A204.1 (cell line): Measurements from ENCODE around the gene ALPP.
"Not testable (repeated sequence)": the region's sequence is repeated elsewhere in the genome, so short reads cannot be mapped to it uniquely, and the experiment has no call there.

Experiments used
- FAIRE-seq: peaks from 2 replicates; lab custom pipeline; 2012; peaks lifted over from hg19 to GRCh38; lab: Jason Lieb, UNC

ALPP gene

GRCh38 chr2:232341061-232341738, 37.4 kb upstream of the ALPP start:
- FAIRE-seq = no peak

GRCh38 chr2:232341739-232342126, 36.8 kb upstream of the ALPP start:
- FAIRE-seq = no peak

- FAIRE-seq = no peak
Observed at GRCh38 chr2:232342635-232343565, 35.7 kb upstream of the ALPP start.

GRCh38 chr2:232343821-232344220, 34.7 kb upstream of the ALPP start:
- FAIRE-seq = no peak

- no peak for FAIRE-seq
Observed at GRCh38 chr2:232345251-232345650, 33.3 kb upstream of the ALPP start.

GRCh38 chr2:232347369-232347768, 31.2 kb upstream of the ALPP start:
- FAIRE-seq = no peak

GRCh38 chr2:232348936-232349335, 29.6 kb upstream of the ALPP start:
- FAIRE-seq = no peak

- FAIRE-seq = no peak
Observed at GRCh38 chr2:232349546-232349945, 29.0 kb upstream of the ALPP start.

- no peak for FAIRE-seq
Observed at GRCh38 chr2:232349946-232350635, 28.5 kb upstream of the ALPP start.

GRCh38 chr2:232350804-232351685, 27.5 kb upstream of the ALPP start:
- FAIRE-seq = no peak

GRCh38 chr2:232351686-232352510, 26.7 kb upstream of the ALPP start:
- FAIRE-seq = no peak

- no peak for FAIRE-seq
Observed at GRCh38 chr2:232352511-232353091, 25.9 kb upstream of the ALPP start.

GRCh38 chr2:232353096-232353495, 25.5 kb upstream of the ALPP start:
- no peak for FAIRE-seq

- no peak for FAIRE-seq
Observed at GRCh38 chr2:232353660-232354059, 24.9 kb upstream of the ALPP start.

- no peak for FAIRE-seq
Observed at GRCh38 chr2:232354069-232354468, 24.5 kb upstream of the ALPP start.

- FAIRE-seq = no peak
Observed at GRCh38 chr2:232361646-232362045, 16.9 kb upstream of the ALPP start.

- FAIRE-seq = no peak
Observed at GRCh38 chr2:232362174-232362900, 16.2 kb upstream of the ALPP start.

GRCh38 chr2:232363064-232363783, 15.3 kb upstream of the ALPP start:
- not testable (repeated sequence) for FAIRE-seq
